ENCODE measurements around the gene PRKN. TPM values are rescaled to one million over a fixed set of nuclear protein-coding genes. Genes with fewer than 3 reads are reported as not detected.

Gene PRKN
- total RNA-seq, 4 donors from 2014 or later = 6.3 to 11.9 (median 9.5) TPM

DNA sequence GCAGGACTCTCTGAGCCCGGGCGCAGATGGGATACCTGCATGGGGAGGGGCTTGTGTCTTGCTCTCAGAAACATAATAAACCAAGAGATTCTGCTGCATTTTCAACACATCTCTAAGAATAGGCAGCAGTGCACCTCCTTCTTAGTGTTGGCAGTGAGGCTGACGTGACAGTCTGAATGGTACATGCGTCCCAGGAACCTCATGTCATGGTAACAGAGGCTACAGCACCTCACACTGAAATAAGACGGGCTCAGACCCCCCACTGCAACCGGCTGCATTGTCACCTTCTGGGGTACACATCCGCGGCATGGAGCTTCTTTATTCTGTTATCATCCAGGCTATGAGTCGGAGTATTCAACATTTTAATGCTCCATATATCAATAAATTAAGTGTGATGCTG, 1056.4 kb downstream of the PRKN start:
- WGBS, 2 donors = 91 to 92% methylated on average over 9 of the region's 9 CpGs
- no peak overlapping the region for H3K4me3 ChIP-seq (ENCODE audit: low read depth, poor library complexity, severe bottlenecking)
- intact Hi-C loops (cut with DNase I; ENCODE audit: low total_unique reads) = no loop called here
- DNase-seq (ENCODE audit: low spot score in 2 of 2) = no peak
- TF ChIP-seq, protein P1, sequence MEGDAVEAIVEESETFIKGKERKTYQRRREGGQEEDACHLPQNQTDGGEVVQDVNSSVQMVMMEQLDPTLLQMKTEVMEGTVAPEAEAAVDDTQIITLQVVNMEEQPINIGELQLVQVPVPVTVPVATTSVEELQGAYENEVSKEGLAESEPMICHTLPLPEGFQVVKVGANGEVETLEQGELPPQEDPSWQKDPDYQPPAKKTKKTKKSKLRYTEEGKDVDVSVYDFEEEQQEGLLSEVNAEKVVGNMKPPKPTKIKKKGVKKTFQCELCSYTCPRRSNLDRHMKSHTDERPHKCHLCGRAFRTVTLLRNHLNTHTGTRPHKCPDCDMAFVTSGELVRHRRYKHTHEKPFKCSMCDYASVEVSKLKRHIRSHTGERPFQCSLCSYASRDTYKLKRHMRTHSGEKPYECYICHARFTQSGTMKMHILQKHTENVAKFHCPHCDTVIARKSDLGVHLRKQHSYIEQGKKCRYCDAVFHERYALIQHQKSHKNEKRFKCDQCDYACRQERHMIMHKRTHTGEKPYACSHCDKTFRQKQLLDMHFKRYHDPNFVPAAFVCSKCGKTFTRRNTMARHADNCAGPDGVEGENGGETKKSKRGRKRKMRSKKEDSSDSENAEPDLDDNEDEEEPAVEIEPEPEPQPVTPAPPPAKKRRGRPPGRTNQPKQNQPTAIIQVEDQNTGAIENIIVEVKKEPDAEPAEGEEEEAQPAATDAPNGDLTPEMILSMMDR (IDR thresholded peaks at IDR 0.05) = no peak
- no peak for TF ChIP-seq POLR2A (IDR thresholded peaks at IDR 0.05)

DNA sequence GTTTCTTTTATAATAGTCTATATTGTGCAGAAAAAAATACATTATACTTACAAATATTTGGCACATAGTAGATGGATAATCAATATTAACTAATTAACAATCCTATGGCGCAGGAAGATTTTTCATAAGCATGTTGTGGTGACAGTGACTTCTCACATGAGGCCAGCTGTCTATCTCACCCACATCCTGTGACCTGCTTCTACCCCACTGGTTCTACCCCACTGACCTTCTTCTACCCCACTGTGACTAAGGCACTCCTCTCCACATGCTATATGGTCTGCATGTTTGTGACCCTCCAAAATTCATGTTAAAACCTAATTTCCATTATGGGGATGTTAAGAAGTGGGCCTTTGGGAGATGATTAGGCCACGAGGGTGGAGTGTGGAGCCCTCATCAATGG, 1058.9 kb downstream of the PRKN start:
- TF ChIP-seq, protein P1 (IDR thresholded peaks at IDR 0.05) = no peak
- TF ChIP-seq POLR2A (IDR thresholded peaks at IDR 0.05) = no peak
- 97 to 98% methylated on average over 2 of the region's 2 CpGs for WGBS, 2 donors
- H3K4me3 ChIP-seq (ENCODE audit: low read depth, poor library complexity, severe bottlenecking) = no peak overlapping the region
- no peak for DNase-seq (ENCODE audit: low spot score in 2 of 2)
- intact Hi-C loops (cut with DNase I; ENCODE audit: low total_unique reads) = no loop called here

DNA sequence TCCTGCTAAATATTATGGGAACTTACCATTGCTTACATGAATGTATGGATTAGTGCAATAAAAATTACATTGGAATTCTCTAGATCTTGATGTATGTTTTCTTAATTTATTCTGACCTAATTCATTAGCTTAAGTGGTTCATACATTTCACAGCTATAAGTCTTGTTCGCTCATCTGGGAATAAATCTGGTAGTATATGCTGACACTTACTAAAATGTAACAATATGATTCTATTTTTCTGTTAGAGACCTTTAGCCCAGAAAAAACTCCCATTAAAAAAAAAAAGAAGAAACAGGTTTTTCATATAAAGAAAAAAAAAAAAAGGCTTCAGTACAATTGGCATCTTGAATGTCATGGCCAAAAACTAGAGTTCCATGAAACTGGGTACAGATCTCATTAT, 1059.6 kb downstream of the PRKN start:
- TF ChIP-seq, protein P1 (IDR thresholded peaks at IDR 0.05) = no peak
- TF ChIP-seq POLR2A (IDR thresholded peaks at IDR 0.05) = no peak
- DNase-seq (ENCODE audit: low spot score in 2 of 2) = no peak
- intact Hi-C loops (cut with DNase I; ENCODE audit: low total_unique reads) = no loop called here
- 93 to 97% methylated on average over 1 of the region's 1 CpG for WGBS, 2 donors
- H3K4me3 ChIP-seq (ENCODE audit: low read depth, poor library complexity, severe bottlenecking) = no peak overlapping the region

DNA sequence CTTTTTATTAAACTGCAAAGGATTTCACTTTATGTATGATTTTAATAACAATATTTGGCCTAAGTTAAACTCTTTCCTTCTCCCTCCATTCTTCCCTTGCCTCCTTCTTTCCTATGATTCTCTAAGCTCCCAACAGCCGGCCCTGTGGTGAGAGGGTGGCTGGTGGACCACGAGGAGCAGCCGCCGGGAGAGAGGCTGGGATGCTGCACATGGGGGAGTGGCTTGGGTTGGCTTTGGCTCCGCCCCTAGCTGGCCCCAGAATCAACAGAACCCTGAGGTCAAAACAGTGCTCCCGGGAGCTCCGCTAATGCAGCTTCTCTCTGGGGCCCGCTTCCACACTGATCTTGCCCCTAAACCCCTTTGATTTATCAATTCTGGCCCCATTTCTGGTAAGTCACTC, 1063.9 kb downstream of the PRKN start:
- no peak for TF ChIP-seq POLR2A (IDR thresholded peaks at IDR 0.05)
- TF ChIP-seq, protein P1 (IDR thresholded peaks at IDR 0.05) = no peak
- intact Hi-C loops (cut with DNase I; ENCODE audit: low total_unique reads) = no loop called here
- 97% methylated on average over 8 of the region's 8 CpGs for WGBS, 2 donors
- DNase-seq (ENCODE audit: low spot score in 2 of 2) = no peak
- no peak overlapping the region for H3K4me3 ChIP-seq (ENCODE audit: low read depth, poor library complexity, severe bottlenecking)

DNA sequence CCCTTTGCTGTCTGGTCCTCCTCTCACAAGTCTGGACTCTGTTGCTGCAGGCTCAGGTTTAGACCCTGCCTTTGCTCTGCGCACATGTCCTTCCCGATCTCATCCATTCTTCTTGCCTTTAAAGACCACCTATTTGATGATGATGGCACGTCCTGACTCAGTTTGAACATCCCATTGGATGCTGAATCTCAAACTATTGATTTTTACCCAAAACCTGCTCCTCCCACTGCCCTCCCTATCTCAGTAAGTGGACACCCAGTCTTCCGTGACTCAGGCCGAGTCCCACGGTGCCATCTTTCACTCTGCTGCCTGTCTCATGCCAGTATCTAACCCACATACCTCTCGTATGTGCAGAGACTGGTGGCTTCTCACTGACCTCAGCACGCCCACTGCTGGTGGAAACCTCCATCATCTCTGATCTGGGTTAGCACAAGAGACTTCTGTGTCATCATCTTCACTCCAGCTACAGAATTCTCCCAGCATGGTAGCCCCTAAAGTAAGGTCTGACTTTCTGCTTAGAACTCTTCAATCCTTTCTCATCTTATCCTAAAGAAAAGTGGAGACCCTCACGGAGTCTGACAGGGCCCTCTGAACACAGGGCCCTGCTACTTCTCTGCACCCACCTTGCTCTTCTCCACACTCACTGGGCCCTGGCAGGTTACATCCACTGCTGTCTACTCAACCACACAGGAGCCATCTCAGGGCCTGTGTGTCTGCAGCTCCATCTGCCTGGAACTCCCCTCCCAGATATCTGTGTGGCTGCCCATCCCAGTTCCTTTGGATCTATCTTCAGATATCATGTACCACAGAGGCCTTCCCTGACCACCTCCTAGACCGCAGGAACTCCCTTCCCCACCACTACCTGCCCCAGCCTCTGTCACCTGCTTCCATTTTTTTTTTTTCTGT, 1066.6 kb downstream of the PRKN start:
- 92 to 94% methylated on average over 10 of the region's 10 CpGs for WGBS, 2 donors
- no peak for TF ChIP-seq POLR2A (IDR thresholded peaks at IDR 0.05)
- TF ChIP-seq, protein P1 (IDR thresholded peaks at IDR 0.05) = no peak
- no peak for DNase-seq (ENCODE audit: low spot score in 2 of 2)
- intact Hi-C loops (cut with DNase I; ENCODE audit: low total_unique reads) = no loop called here
- H3K4me3 ChIP-seq (ENCODE audit: low read depth, poor library complexity, severe bottlenecking) = no peak overlapping the region
